ENCODE results near the gene TMX1. TPM values are rescaled to one million over a fixed set of nuclear protein-coding genes. Genes with fewer than 3 reads are reported as not detected.

The TMX1 gene
- total and polyA plus RNA-seq, 2 of the 8 experiments (the other 6 are each of a cell fraction or from before 2014, with no cell fraction given): 26.6 to 84.0 TPM

DNA sequence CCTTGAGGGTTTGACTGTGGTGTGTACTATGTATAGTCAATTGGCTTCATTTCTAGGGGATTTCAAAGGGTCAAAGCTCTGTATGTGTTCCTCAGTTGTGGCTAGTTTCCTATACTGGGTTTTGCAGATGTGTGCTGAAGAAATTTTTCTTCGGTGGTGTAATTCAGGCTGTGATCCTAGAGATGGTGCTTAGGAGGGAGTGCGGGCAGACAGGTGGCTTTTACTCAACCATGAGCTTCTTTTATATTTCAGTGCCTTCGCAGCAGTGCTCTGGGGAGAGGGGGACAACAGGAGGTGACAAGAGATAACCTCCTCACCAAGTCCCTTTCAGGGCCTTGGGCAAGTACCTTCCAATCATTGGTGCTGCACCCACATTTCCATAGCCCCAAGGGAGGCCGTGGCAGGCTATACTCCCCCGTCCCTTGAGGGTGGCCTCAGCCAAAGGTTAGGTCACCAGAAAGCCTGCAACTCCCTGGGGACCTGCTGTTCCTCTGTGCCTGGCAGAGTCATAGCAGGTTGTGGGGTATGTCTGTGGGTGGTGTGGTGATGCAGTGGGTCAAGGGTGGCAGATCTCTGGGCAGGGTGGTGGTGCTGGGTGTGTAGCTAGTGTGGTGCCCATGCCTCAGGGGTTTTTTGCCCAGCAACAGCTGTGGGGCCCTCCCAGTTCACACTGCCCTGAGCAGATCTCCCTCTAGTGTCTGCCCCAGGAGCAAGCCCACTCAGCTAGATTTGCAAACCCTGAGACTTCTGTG lies 37.0 kb upstream of the TMX1 start:
- no peak for DNase-seq (ENCODE audit: low read depth in 1 of 2, low spot score in 2 of 2)
- Histone ChIP-seq H3K27ac (ENCODE audit: low read depth, low read length) (no peak overlapping the region), H3K18ac (ENCODE audit: extremely low read depth, low read length) (no peak overlapping the region), H2AFZ (ENCODE audit: low read length) (no peak overlapping the region), H3K4me2 (ENCODE audit: insufficient read depth in 1 of 2, low read depth in 2 of 2, low read length in 2 of 2) (no peak overlapping the region), H3K23ac (ENCODE audit: insufficient read length) (no peak overlapping the region), H3K56ac (replicated peaks; ENCODE audit: insufficient read length, low read depth, low read length) (no peak overlapping the region), H3K4me3 (ENCODE audit: extremely low read depth in 1 of 4, insufficient read depth in 2 of 4, low read depth in 3 of 4, low read length in 4 of 4) (no peak overlapping the region), H3K79me2 (ENCODE audit: control insufficient read depth in 1 of 2, insufficient read depth in 2 of 2, low read length in 2 of 2) (no peaks in the 10 kb centered on the region), H3K4ac (replicated peaks; ENCODE audit: insufficient read length, low read depth, low read length) (no peak overlapping the region), H3K4me1 (replicated peaks in 1 of 4; ENCODE audit: control insufficient read depth in 3 of 4, insufficient read depth in 4 of 4, low read length in 3 of 4) (no peaks in the 10 kb centered on the region), H2AK5ac (ENCODE audit: low read depth, low read length) (no peak overlapping the region), H2BK12ac (ENCODE audit: low read depth, low read length) (no peak overlapping the region), H4K91ac (replicated peaks; ENCODE audit: insufficient read length, low read length) (no peak overlapping the region), H3K14ac (ENCODE audit: insufficient read length) (no peak overlapping the region), H2BK20ac (ENCODE audit: low read length) (no peak overlapping the region), H3K27me3 (replicated peaks in 1 of 4; ENCODE audit: control insufficient read depth in 3 of 4, extremely low read depth in 1 of 4, insufficient read depth in 3 of 4, low read length in 3 of 4) (no peaks in the 10 kb centered on the region), H4K8ac (ENCODE audit: extremely low read depth, insufficient read depth, low read length) (no peak overlapping the region; the same call in 1 of the 2 replicates), H3K9me3 (ENCODE audit: insufficient read depth in 2 of 2, low read depth in 1 of 2, low read length in 1 of 2) (no peaks in the 10 kb centered on the region), H2BK15ac (ENCODE audit: low read length) (no peak overlapping the region), H3K36me3 (ENCODE audit: control insufficient read depth in 2 of 4, insufficient read depth in 4 of 4, low read length in 3 of 4) (no peaks in the 10 kb centered on the region), H2BK120ac (replicated peaks; ENCODE audit: low read depth, low read length) (no peak overlapping the region), H4K5ac (ENCODE audit: insufficient read length, low read depth, low read length) (no peak overlapping the region), H3K79me1 (ENCODE audit: low read depth, low read length) (no peaks in the 10 kb centered on the region), H2BK5ac (ENCODE audit: low read depth, low read length) (no peak overlapping the region), H3K9ac (replicated peaks in 1 of 4; ENCODE audit: extremely low read depth in 1 of 4, low read depth in 3 of 4, low read length in 3 of 4) (no peak overlapping the region), H4K20me1 (replicated peaks in 1 of 2; ENCODE audit: control insufficient read depth in 1 of 2, insufficient read depth in 2 of 2, low read length in 2 of 2) (no peaks in the 10 kb centered on the region), H3K23me2 (ENCODE audit: low read depth, low read length) (no peaks in the 10 kb centered on the region)
- CTCF ChIA-PET (ENCODE audit: partially characterized antibody): interaction anchor here (0.7 to 1.8 kb wide), 6 partner anchors 13 to 108 kb away, joined by 3 to 6 read pairs (median 4); no protein-coding TSS in a partner anchor
- WGBS, 2 experiments (ENCODE audit: extremely low coverage in 1 of 2, insufficient coverage in 1 of 2, insufficient read length in 1 of 2, insufficient replicate concordance in 2 of 2, low coverage in 1 of 2, low lambda C conversion rate in 2 of 2, missing lambda C conversion rate in 1 of 2): 74% methylated on average over 5 of the region's 5 CpGs; no CpG with 5 or more reads in 1 of the 2 experiments
- TF ChIP-seq SAP30 (IDR thresholded peaks at IDR 0.05; ENCODE audit: insufficient read depth, insufficient replicate concordance, low read length): no peak
- peak in 1 of 2 experiments; percentile 13; a peak in 1 of 4 replicates for TF ChIP-seq RAD21 (IDR thresholded peaks at IDR 0.05 in 1 of 2, conservative IDR thresholded peaks at IDR 0.05 in 1 of 2; ENCODE audit: low read depth in 2 of 2, low read length in 2 of 2)
- peak in 1 of 3 experiments; percentile 8; a peak in 1 of 4 replicates for TF ChIP-seq CTCF (IDR thresholded peaks at IDR 0.05; ENCODE audit: control extremely low read depth in 1 of 3, insufficient read depth in 1 of 3, low read depth in 1 of 3, low read length in 3 of 3)
- POLR2A ChIA-PET (ENCODE audit: partially characterized antibody): no interaction called here
- FAIRE-seq: no peak

Data from H1 (cell line).